ENCODE data around the gene ALOX5. TPM values are rescaled to one million over a fixed set of nuclear protein-coding genes. Genes with fewer than 3 reads are reported as not detected.
"Not testable (repeated sequence)": the region's sequence is repeated elsewhere in the genome, so short reads cannot be mapped to it uniquely, and the experiment has no call there.

ALOX5 gene
- total RNA-seq, 3 donors from 2014 or later, result 8.2 to 14.9 (median 14.3) TPM

DNA sequence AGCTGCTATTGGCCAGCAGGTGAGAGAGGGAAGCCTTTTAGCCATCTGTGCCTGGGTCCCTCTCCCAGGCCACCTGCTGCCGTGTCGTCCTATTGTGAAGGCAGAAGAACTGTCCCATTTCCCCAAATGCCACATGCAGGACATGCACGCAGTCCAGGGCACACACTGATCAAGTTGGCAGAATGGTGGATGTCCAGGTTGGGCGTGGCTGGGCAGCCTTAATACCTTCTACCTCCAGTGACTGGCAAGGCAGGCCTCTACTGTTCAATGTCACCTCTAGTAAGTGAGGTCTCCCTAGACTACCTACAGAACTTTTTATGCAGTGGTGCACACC is 37.6 kb downstream of the ALOX5 start:
- Histone ChIP-seq H3K4me1 (ENCODE audit: low read depth) (no peaks in the 10 kb centered on the region), H3K36me3 (ENCODE audit: low read depth) (no peaks in the 10 kb centered on the region), H3K4me3 (no peak overlapping the region), H3K9me3 (no peaks in the 10 kb centered on the region)
- DNase-seq (no peak), ATAC-seq (no peak)
- TF ChIP-seq CTCF (IDR thresholded peaks at IDR 0.05), result no peak
- intact Hi-C loops (cut with DNase I, micrococcal nuclease), result no loop called here

GRCh38 chr10:45415062-45415461 is 41.0 kb downstream of the ALOX5 start:
- ATAC-seq; H3K9me3 ChIP-seq; H3K36me3 ChIP-seq (ENCODE audit: low read depth); H3K4me3 ChIP-seq; intact Hi-C loops (cut with DNase I, micrococcal nuclease); DNase-seq: not testable (repeated sequence)
- H3K4me1 ChIP-seq (ENCODE audit: low read depth), result peaks cover 11% of the 10 kb centered on the region

DNA sequence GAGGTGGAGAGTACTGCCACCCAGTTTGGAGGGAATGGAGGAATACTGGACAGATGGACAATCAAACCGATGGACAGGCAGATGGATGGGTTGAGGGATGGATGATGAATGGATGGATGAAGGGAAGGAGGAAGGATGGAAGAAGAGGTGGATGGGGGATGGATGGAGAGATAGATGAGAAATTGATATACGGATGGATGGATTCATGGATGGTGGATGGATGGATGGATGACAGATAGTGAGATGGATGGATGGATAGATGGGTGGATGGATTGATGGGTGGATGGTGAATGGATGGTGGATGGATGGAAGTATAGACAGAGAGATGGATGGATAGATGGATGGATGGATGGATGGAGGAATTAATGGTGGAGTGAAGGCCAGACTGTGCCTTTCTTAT is 42.6 kb downstream of the ALOX5 start:
- intact Hi-C loops (cut with DNase I, micrococcal nuclease), result no loop called here
- TF ChIP-seq CTCF (IDR thresholded peaks at IDR 0.05), result no peak
- H3K4me1 ChIP-seq (ENCODE audit: low read depth), result peaks cover 11% of the 10 kb centered on the region
- H3K9me3 ChIP-seq, result no peaks in the 10 kb centered on the region
- no peak overlapping the region for H3K4me3 ChIP-seq
- DNase-seq, result no peak
- ATAC-seq, result no peak
- H3K36me3 ChIP-seq (ENCODE audit: low read depth), result no peaks in the 10 kb centered on the region

DNA sequence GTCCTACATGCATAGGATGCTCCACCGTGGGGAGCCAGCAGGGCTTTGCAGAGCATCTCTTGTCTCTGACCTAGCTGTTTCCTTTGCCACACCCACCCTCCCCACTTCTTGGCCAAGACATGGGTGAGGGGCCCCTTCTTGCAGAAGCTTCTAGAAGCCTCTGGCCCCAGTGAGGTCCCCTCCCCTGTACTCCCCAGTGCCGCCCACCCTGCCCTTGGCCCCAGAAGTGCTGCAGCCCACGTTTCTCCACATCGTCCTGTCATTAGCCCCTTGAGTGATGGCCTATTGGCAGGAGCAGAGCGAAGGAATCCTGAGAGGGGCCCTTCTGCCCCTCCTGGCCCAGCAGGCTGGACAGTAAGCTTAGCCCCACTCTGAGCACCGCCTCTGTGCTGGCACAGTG is 43.7 kb downstream of the ALOX5 start:
- H3K4me3 ChIP-seq, result no peak overlapping the region
- no peak for ATAC-seq
- peak in 1 of 3 donors; percentile 45 for DNase-seq

DNA sequence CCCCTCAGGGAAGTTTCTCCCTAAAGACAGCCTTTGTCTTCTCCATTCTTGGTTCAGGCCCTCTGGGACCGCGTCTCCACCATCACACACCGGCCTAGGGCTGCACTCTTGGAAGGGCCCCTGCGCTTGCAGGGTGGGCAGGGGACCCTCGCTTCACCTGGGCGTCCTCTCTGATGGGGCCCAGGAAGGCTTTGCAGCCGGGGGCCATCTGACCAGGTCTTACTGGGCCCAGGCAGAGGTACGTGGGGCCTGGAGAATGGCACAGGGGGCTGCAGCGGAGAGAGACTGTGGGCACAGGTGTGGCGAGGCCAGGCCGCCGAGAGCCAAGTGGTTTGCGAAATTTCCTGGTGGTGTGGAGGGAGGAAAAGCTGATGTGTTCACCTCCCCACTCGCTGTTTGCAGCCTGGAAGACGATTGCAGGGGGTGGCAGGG is 44.4 kb downstream of the ALOX5 start:
- DNase-seq (peak in 1 of 3 donors; percentile 13), ATAC-seq (no peak)

More for the DNA sequence above, 43.7 kb downstream of the ALOX5 start:
- no peak for TF ChIP-seq CTCF (IDR thresholded peaks at IDR 0.05)
- no peaks in the 10 kb centered on the region for H3K9me3 ChIP-seq
- no peaks in the 10 kb centered on the region for H3K36me3 ChIP-seq (ENCODE audit: low read depth)
- H3K4me1 ChIP-seq (ENCODE audit: low read depth), result peaks cover 11% of the 10 kb centered on the region
- intact Hi-C loops (cut with DNase I, micrococcal nuclease), result no loop called here

More for the DNA sequence above, 44.4 kb downstream of the ALOX5 start:
- TF ChIP-seq CTCF (IDR thresholded peaks at IDR 0.05), result no peak
- Histone ChIP-seq H3K4me3 (no peak overlapping the region), H3K36me3 (ENCODE audit: low read depth) (no peaks in the 10 kb centered on the region), H3K9me3 (no peaks in the 10 kb centered on the region), H3K4me1 (ENCODE audit: low read depth) (peaks cover 11% of the 10 kb centered on the region)
- intact Hi-C loops (cut with DNase I, micrococcal nuclease), result no loop called here
